DND-41 (cell line): ENCODE measurements around the gene SIDT1.

Experiments used
- CTCF ChIP-seq: IDR thresholded peaks from 2 replicates; pipeline ENCODE4 v1.5.1; 2012; ENCODE audit warnings: borderline replicate concordance, low read length, moderate library complexity, mild to moderate bottlenecking; ENCODE audit not compliant: poor library complexity, severe bottlenecking; ENCODE audit errors: extremely low read depth
- EZH2 ChIP-seq: IDR thresholded peaks from 3 replicates; pipeline ENCODE4 v1.6.1; 2012; ENCODE audit warnings: borderline replicate concordance, low read depth, mild to moderate bottlenecking, moderate library complexity, low read length, inconsistent platforms; ENCODE audit not compliant: severe bottlenecking

GRCh38 chr3:113668015-113668414, 135.7 kb downstream of the SIDT1 start:
- TF ChIP-seq EZH2, result no peak
- TF ChIP-seq CTCF, result no peak
